HEK293 (cell line): ENCODE measurements around the gene GATAD2A.
A peak's percentile ranks its signal among the peaks of the same experiment; 100 is the strongest.
"Not testable (repeated sequence)": the region's sequence is repeated elsewhere in the genome, so short reads cannot be mapped to it uniquely, and the experiment has no call there.

Experiments used
- CTCF ChIA-PET: fragments of 350-600 bp; formaldehyde crosslinking; extraction: SDS; loops from one replicate; lab custom pipeline; 2021; ENCODE audit warnings: antibody characterized with exemption; lab: Yijun Ruan, JAX
- POLR2A ChIA-PET: fragments of 300-600 bp; formaldehyde crosslinking; extraction: SDS; loops from one replicate; lab custom pipeline; 2020; ENCODE audit warnings: antibody characterized with exemption, inconsistent platforms; lab: Yijun Ruan, JAX
- H3K27ac ChIP-seq: fragments of 200-500 bp; sonication (Bioruptor generic); 2 replicates; pipeline ENCODE4 v1.5.1; 2014; ENCODE audit warnings: low read depth, low read length, control low read depth, inconsistent platforms; ENCODE audit errors: extremely low read depth
- H3K36me3 ChIP-seq, 2 experiments: fragments of 200-500 bp in 1 of 2; sonication (Bioruptor generic) in 1 of 2; 1 replicate in 1 of 2; 2 replicates in 1 of 2; pipeline ENCODE4 v1.5.1; 2014 to 2017; ENCODE audit warnings: inconsistent platforms in 2 of 2, low read length in 2 of 2; ENCODE audit not compliant: control insufficient read depth in 2 of 2, insufficient read depth in 1 of 2
- H3K4me1 ChIP-seq: fragments of 200-500 bp; sonication (Bioruptor generic); 2 replicates; pipeline ENCODE4 v1.5.1; 2014; ENCODE audit warnings: mild to moderate bottlenecking, low read length, inconsistent platforms; ENCODE audit not compliant: control insufficient read depth, insufficient read depth
- H3K4me3 ChIP-seq: 2 replicates; pipeline ENCODE4 v1.5.1; 2011; ENCODE audit warnings: low read depth, mild to moderate bottlenecking, control low read depth, low read length, moderate library complexity
- H3K9me3 ChIP-seq: fragments of 200-500 bp; sonication (Bioruptor generic); 2 replicates; pipeline ENCODE4 v1.5.1; 2014; ENCODE audit warnings: low read depth, low read length, inconsistent platforms; ENCODE audit not compliant: control insufficient read depth, insufficient read depth
- GFI1B ChIP-seq: fragments of 450-650 bp; formaldehyde crosslinking; IDR thresholded peaks from 2 replicates; pipeline ENCODE4 v1.5.1; 2016; ENCODE audit warnings: missing biosample characterization, missing genetic modification characterization
- OVOL3 ChIP-seq: fragments of 450-650 bp; formaldehyde crosslinking; IDR thresholded peaks from 2 replicates; pipeline ENCODE4 v1.5.1; 2016; ENCODE audit warnings: missing biosample characterization, missing genetic modification characterization
- SCRT2 ChIP-seq: fragments of 450-650 bp; formaldehyde crosslinking; IDR thresholded peaks from 2 replicates; pipeline ENCODE4 v1.5.1; 2016; ENCODE audit warnings: missing biosample characterization, missing genetic modification characterization
- WT1 ChIP-seq: fragments of 450-650 bp; formaldehyde crosslinking; IDR thresholded peaks from 2 replicates; pipeline ENCODE4 v1.5.1; 2016; ENCODE audit warnings: missing biosample characterization, missing genetic modification characterization
- ZBTB11 ChIP-seq: fragments of 450-650 bp; formaldehyde crosslinking; conservative IDR thresholded peaks from 2 replicates; pipeline ENCODE4 v1.5.1; 2016; ENCODE audit warnings: low read depth, missing biosample characterization, missing genetic modification characterization
- ZBTB6 ChIP-seq: fragments of 450-650 bp; formaldehyde crosslinking; IDR thresholded peaks from 2 replicates; pipeline ENCODE4 v1.5.1; 2017; ENCODE audit warnings: missing biosample characterization, missing genetic modification characterization
- ZFP3 ChIP-seq: fragments of 450-650 bp; formaldehyde crosslinking; IDR thresholded peaks from 2 replicates; pipeline ENCODE4 v1.5.1; 2016; ENCODE audit warnings: low read depth, missing biosample characterization, missing genetic modification characterization
- ZNF138 ChIP-seq: fragments of 450-650 bp; formaldehyde crosslinking; IDR thresholded peaks from 2 replicates; pipeline ENCODE4 v1.5.1; 2016; ENCODE audit warnings: missing biosample characterization, missing genetic modification characterization, borderline replicate concordance
- ZNF433 ChIP-seq: fragments of 450-650 bp; formaldehyde crosslinking; IDR thresholded peaks from 2 replicates; pipeline ENCODE4 v1.5.1; 2016; ENCODE audit warnings: missing biosample characterization, missing genetic modification characterization, low read depth
- ZNF521 ChIP-seq: fragments of 450-650 bp; formaldehyde crosslinking; IDR thresholded peaks from 2 replicates; pipeline ENCODE4 v1.5.1; 2017; ENCODE audit warnings: missing biosample characterization, mild to moderate bottlenecking, missing genetic modification characterization
- ZNF549 ChIP-seq: fragments of 450-650 bp; IDR thresholded peaks from 2 replicates; pipeline ENCODE4 v1.5.1; 2018; ENCODE audit warnings: missing biosample characterization, missing genetic modification characterization, mild to moderate bottlenecking, inconsistent platforms, moderate library complexity
- ZNF558 ChIP-seq: fragments of 450-650 bp; formaldehyde crosslinking; IDR thresholded peaks from 2 replicates; pipeline ENCODE4 v1.5.1; 2016; ENCODE audit warnings: missing biosample characterization, missing genetic modification characterization
- ZNF654 ChIP-seq: fragments of 450-650 bp; formaldehyde crosslinking; IDR thresholded peaks from 2 replicates; pipeline ENCODE4 v1.5.1; 2016; ENCODE audit warnings: low read depth, missing biosample characterization, missing genetic modification characterization
- ZNF664 ChIP-seq: fragments of 450-650 bp; formaldehyde crosslinking; IDR thresholded peaks from 2 replicates; pipeline ENCODE4 v1.5.1; 2016; ENCODE audit warnings: missing biosample characterization, missing genetic modification characterization

Gene GATAD2A

GRCh38 chr19:19471682-19472081, 66.2 kb downstream of the GATAD2A start:
- no peak overlapping the region for H3K4me3 ChIP-seq
- CTCF ChIA-PET = interaction anchor here (1.1 to 1.7 kb wide), 2 partner anchors 19 to 105 kb away, joined by 3 to 4 read pairs; no protein-coding TSS in a partner anchor
- no peaks in the 10 kb centered on the region for H3K4me1 ChIP-seq
- POLR2A ChIA-PET = interaction anchor here (0.6 kb wide), 2 partner anchors 14 to 47 kb away, joined by 3 to 4 read pairs; no protein-coding TSS in a partner anchor
- H3K27ac ChIP-seq = no peak overlapping the region
- H3K9me3 ChIP-seq = no peaks in the 10 kb centered on the region
- H3K36me3 ChIP-seq = peaks cover 0 to 46% of the 10 kb centered on the region in 2 experiments; a peak in 1 of 3 replicates
- TF ChIP-seq ZNF549 (tag by site-specific recombination) (no peak), ZNF664 (tag by site-specific recombination) (no peak), ZNF521 (tag by site-specific recombination) (no peak), ZNF433 (no peak), ZNF558 (tag by site-specific recombination) (no peak), ZNF654 (tag by site-specific recombination) (no peak), ZBTB11 (no peak), ZNF138 (tag by site-specific recombination) (no peak), ZFP3 (tag by site-specific recombination) (no peak), WT1 (tag by site-specific recombination) (no peak)

GRCh38 chr19:19472106-19472505, 66.6 kb downstream of the GATAD2A start:
- H3K4me1 ChIP-seq, H3K27ac ChIP-seq: not testable (repeated sequence)
- POLR2A ChIA-PET = interaction anchor here (0.6 kb wide), 2 partner anchors 14 to 47 kb away, joined by 3 to 4 read pairs; no protein-coding TSS in a partner anchor

GRCh38 chr19:19475015-19475765, 69.7 kb downstream of the GATAD2A start:
- no peak for TF ChIP-seq ZBTB6 (tag by site-specific recombination)
- no peak for TF ChIP-seq OVOL3 (tag by site-specific recombination)
- TF ChIP-seq SCRT2 = peak; percentile 51; the same call in 1 of the 2 replicates
- TF ChIP-seq GFI1B = no peak
- H3K4me3 ChIP-seq = no peak overlapping the region
- H3K4me1 ChIP-seq = 0 out of 2 replicates have a peak, but pooled peaks cover 2% of the 10 kb centered on the region
- POLR2A ChIA-PET = interaction anchor here (1.5 kb wide), 1 partner anchor 70 kb away, joined by 3 read pairs; the partner anchor contains the start of gene GATAD2A
- H3K9me3 ChIP-seq = no peaks in the 10 kb centered on the region
- no peak overlapping the region for H3K27ac ChIP-seq
- CTCF ChIA-PET = interaction anchor here (0.6 to 2.3 kb wide), 9 partner anchors 11 to 223 kb away, joined by 3 to 16 read pairs (median 4); no protein-coding TSS in a partner anchor
- peaks cover 0 to 32% of the 10 kb centered on the region in 2 experiments; a peak in 1 of 3 replicates for H3K36me3 ChIP-seq

More at GRCh38 chr19:19472106-19472505, 66.6 kb downstream of the GATAD2A start:
- peaks cover 0 to 42% of the 10 kb centered on the region in 2 experiments; a peak in 1 of 3 replicates for H3K36me3 ChIP-seq
- CTCF ChIA-PET = interaction anchor here (1.7 kb wide), 1 partner anchor 18 kb away, joined by 4 read pairs; no protein-coding TSS in a partner anchor
- H3K4me3 ChIP-seq, H3K9me3 ChIP-seq: not testable (repeated sequence)
